Choroid plexus epithelial cell (primary cell): ENCODE results near the gene PPP2R5C.

Source experiments
- DNase-seq: peaks from one replicate; pipeline ENCODE4 v3.0.0-alpha.2; 2010; ENCODE audit warnings: low read depth
- H3K4me3 ChIP-seq: 2 replicates; pipeline ENCODE4 v1.5.1; 2011; ENCODE audit warnings: low read depth, mild to moderate bottlenecking, control low read depth, low read length, moderate library complexity
- CTCF ChIP-seq: conservative IDR thresholded peaks from 2 replicates; pipeline ENCODE4 v1.5.1; 2011; ENCODE audit warnings: low read depth, mild to moderate bottlenecking, control low read depth, inconsistent platforms, low read length, moderate library complexity

The PPP2R5C gene

GRCh38 chr14:101963052-101963451, 201.5 kb downstream of the PPP2R5C start:
- no peak overlapping the region for H3K4me3 ChIP-seq
- DNase-seq = no peak
- TF ChIP-seq CTCF = no peak

GRCh38 chr14:101963656-101964296, 202.3 kb downstream of the PPP2R5C start:
- DNase-seq = no peak
- H3K4me3 ChIP-seq = no peak overlapping the region
- TF ChIP-seq CTCF = no peak

DNA sequence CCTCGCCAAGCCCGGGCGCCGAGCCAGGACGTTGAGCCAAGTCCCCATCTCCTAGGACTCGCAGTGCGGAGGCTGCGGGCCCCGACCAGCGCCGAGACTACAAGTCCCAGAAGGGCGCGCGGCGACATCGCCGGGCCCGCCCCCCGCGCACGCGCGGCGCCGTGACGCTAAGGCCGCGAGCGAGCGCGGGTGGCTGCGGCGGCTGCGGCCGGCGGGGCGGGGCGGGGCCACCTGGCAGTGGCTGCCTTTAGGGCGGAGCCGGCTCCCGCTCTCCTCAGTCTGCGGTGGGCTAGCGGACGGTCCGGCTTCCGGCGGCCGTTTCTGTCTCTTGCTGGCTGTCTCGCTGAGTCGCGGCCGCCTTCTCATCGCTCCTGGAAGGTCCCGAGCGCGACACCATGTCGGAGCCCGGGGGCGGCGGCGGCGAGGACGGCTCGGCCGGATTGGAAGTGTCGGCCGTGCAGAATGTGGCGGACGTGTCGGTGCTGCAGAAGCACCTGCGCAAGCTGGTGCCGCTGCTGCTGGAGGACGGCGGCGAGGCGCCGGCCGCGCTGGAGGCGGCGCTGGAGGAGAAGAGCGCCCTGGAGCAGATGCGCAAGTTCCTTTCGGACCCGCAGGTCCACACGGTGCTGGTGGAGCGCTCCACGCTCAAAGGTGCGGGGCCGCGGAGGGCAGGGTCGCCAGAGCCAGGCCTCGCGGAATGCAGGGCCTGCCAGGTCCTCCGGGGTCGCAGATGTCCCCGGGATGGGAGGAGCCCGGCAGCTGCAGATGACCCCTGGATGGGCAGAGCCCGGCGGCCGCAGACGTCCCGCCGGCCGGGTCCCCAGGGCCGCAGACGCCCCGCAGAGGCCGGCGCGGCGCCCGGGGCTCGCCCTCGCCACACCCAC, 203.0 kb downstream of the PPP2R5C start, which contains the start of gene DYNC1H1:
Gene DYNC1H1 (plus strand): TSS at position 277 of the 884 bp plus-strand sequence. CDS start 119 bp downstream, at position 396.
- no peak for TF ChIP-seq CTCF
- peak within 1 kb of the TSS; percentile 98 for H3K4me3 ChIP-seq
- DNase-seq = peak; percentile 96

DNA sequence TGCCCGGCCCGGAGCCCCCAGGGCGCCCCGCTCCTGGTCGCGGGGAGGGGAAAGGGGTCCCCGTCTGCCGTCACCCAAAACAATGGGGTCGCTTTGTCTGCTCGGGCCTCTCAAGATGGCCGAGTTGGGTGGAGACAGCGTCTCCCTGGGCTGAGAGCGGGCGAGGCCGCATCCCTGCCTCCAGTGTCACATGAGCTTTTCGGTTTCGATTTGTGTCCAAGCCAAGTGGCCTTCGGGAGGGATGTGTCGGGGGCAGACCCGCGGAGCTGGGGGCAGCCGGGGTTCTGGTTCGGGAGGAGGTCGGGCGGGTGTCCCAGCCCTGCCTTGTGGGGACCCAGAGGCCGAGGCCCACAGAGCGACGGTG, 203.7 kb downstream of the PPP2R5C start:
- DNase-seq = peak; percentile 66
- TF ChIP-seq CTCF = no peak
- peak overlapping the region; percentile 98 for H3K4me3 ChIP-seq

DNA sequence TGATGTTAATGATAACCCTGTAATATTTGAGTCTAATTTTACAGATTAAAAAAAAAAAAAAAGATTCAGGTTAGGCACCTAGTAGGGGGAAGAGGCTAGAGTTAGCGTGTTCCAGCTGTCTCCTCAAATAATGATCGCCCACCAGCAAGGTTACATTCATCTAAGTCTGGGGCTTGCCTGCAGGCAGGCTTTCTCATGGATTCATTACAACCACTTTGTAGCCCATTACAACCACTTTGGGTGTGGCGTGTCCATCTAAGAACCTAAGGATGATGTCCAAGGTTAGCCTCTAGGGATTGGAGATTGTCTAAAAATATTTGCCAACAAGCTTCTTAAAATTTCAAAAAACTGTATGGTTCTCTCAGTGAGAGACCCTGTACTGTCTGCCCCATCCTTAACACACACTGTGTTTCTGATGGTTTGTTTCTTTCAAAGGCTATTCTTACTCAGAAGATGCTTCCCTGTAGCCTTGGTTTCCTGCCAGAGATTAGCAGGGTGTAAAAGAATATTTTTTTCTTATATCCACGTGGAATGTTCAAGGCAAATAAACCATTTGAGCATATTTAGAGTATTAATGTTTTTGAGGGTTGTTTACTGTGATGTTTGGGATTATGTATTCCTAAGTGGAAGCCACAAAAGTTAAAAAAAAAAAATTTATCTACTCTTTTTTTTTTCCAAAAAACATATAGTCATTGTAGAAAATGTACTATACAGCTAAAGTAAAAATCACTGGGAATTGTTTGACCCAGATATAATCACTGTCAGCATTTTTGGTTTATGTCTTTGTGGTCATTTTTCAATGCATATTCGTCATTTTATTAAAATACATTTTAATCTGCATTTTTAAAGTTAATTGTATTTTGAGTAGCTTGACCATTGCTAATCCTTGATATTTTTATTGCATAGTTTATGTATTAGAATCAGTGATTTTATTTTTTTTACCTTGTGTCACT, 204.5 kb downstream of the PPP2R5C start:
- peak overlapping the region; percentile 98 for H3K4me3 ChIP-seq
- DNase-seq = peak; percentile 49
- TF ChIP-seq CTCF = no peak

- TF ChIP-seq CTCF = no peak
- no peak for DNase-seq
- peak overlapping the region; percentile 98 for H3K4me3 ChIP-seq
These were observed 205.2 kb downstream of the PPP2R5C start for GRCh38 chr14:101966742-101967141.
